Hepatocyte (in vitro differentiated cells): ENCODE measurements around the gene SLC4A5. TPM values are rescaled to one million over a fixed set of nuclear protein-coding genes. Genes with fewer than 3 reads are reported as not detected.

Experiments
- DNase-seq: peaks from one replicate; pipeline ENCODE4 v3.0.0-alpha.2; 2016; ENCODE audit warnings: low spot score
- H2AFZ ChIP-seq: fragments of 200-600 bp; sonication (generic); 2 replicates; pipeline ENCODE4 v1.6.0; 2016; ENCODE audit warnings: antibody characterized with exemption, mild to moderate bottlenecking
- H3K27ac ChIP-seq: fragments of 200-600 bp; sonication (generic); 2 replicates; pipeline ENCODE4 v1.5.1; 2016; ENCODE audit warnings: mild to moderate bottlenecking
- H3K27me3 ChIP-seq: fragments of 200-600 bp; sonication (generic); 2 replicates; pipeline ENCODE4 v1.6.1; 2016
- H3K36me3 ChIP-seq: fragments of 200-600 bp; sonication (generic); replicated peaks from 2 replicates; pipeline ENCODE4 v1.5.1; 2016; ENCODE audit warnings: low read depth; ENCODE audit not compliant: insufficient read depth
- H3K4me1 ChIP-seq: fragments of 200-600 bp; sonication (generic); 2 replicates; pipeline ENCODE4 v1.5.1; 2016; ENCODE audit warnings: mild to moderate bottlenecking, moderate library complexity; ENCODE audit not compliant: insufficient read depth
- H3K4me2 ChIP-seq: fragments of 200-600 bp; sonication (generic); 2 replicates; pipeline ENCODE4 v1.6.0; 2016
- H3K4me3 ChIP-seq: fragments of 200-600 bp; sonication (generic); 2 replicates; pipeline ENCODE4 v1.5.1; 2016; ENCODE audit warnings: mild to moderate bottlenecking
- H3K79me2 ChIP-seq: fragments of 200-600 bp; sonication (generic); 2 replicates; pipeline ENCODE4 v1.6.0; 2017; ENCODE audit warnings: mild to moderate bottlenecking
- H3K9me2 ChIP-seq: fragments of 200-600 bp; sonication (generic); replicated peaks from 2 replicates; pipeline ENCODE4 v1.6.0; 2017; ENCODE audit warnings: mild to moderate bottlenecking; ENCODE audit not compliant: insufficient read depth
- H3K9me3 ChIP-seq: fragments of 200-600 bp; sonication (generic); 2 replicates; pipeline ENCODE4 v1.5.1; 2016; ENCODE audit warnings: low read depth, mild to moderate bottlenecking
- H4K20me1 ChIP-seq: fragments of 200-600 bp; sonication (generic); 2 replicates; pipeline ENCODE4 v1.6.0; 2016; ENCODE audit warnings: mild to moderate bottlenecking; ENCODE audit not compliant: insufficient read depth, poor library complexity, severe bottlenecking
- EZH2 ChIP-seq: fragments of 200-600 bp; sonication (generic); IDR thresholded peaks from 2 replicates; pipeline ENCODE4 v1.6.1; 2016; ENCODE audit warnings: antibody characterized with exemption, mild to moderate bottlenecking, borderline replicate concordance
- EZH2phosphoT487 ChIP-seq: fragments of 200-600 bp; sonication (generic); IDR thresholded peaks from one replicate; pipeline ENCODE4 v1.6.1; 2018; ENCODE audit warnings: antibody characterized with exemption, mild to moderate bottlenecking, low read depth, moderate library complexity; ENCODE audit not compliant: unreplicated experiment, severe bottlenecking
- WGBS: methylation state at CpG from one replicate; pipeline ENCODE4 v1.1.6; 2016; ENCODE audit warnings: low lambda C conversion rate; ENCODE audit errors: missing lambda C conversion rate; 5-methylcytosine and 5-hydroxymethylcytosine counted together
- polyA plus RNA-seq: library from polyadenylated mRNA; unstranded; fragments of >200 nt; fragmentation: Nextera tagmentation; extraction: Ambion mirVana; gene quantifications from 2 replicates; pipeline ENCODE4 v1.2.1, GENCODE V29; 2016
- total RNA-seq: library from RNA; depleted of rRNA; stranded (reverse); fragments of >200 nt; gene quantifications from 2 replicates; pipeline ENCODE4 v1.2.3, GENCODE V29; 2014
- TF ChIP-seq, protein P1 (sequence below): fragments of 200-600 bp; sonication (generic); IDR thresholded peaks from 2 replicates; pipeline ENCODE4 v1.5.1; 2016; ENCODE audit warnings: antibody characterized with exemption, mild to moderate bottlenecking; ENCODE audit not compliant: poor library complexity

SLC4A5 gene
- total and polyA plus RNA-seq, 2 experiments from 2014 or later, result 0.28 to 1.5 TPM

DNA sequence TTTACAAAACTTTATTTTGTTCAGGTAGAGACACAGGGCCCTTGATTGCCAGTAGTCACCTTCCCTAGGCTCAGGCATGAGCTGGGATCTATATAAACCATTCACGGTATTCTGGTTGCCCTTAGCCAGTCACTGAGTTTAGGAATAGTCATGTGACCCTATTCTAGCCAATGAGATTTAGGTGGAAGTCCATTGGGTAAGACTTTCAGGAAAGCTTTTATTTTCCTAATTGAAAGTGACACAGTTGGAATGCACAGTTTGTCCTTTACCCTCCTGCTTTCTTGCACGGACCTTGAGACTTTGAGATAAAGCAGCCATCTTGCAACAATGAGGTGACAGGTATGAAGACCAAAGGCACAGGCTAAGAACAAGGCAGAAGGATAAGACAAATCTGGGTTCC is 21.5 kb downstream of the SLC4A5 start:
- Histone ChIP-seq H3K27ac (no peak overlapping the region), H2AFZ (no peak overlapping the region), H3K36me3 (no peaks in the 10 kb centered on the region), H3K9me3 (no peaks in the 10 kb centered on the region), H4K20me1 (no peaks in the 10 kb centered on the region), H3K79me2 (no peaks in the 10 kb centered on the region), H3K9me2 (no peaks in the 10 kb centered on the region), H3K4me2 (no peak overlapping the region), H3K27me3 (no peaks in the 10 kb centered on the region), H3K4me3 (no peak overlapping the region), H3K4me1 (no peaks in the 10 kb centered on the region)
- 74% methylated on average over 2 of the region's 2 CpGs for WGBS
- TF ChIP-seq EZH2phosphoT487 (no peak), EZH2 (no peak)
- TF ChIP-seq, protein P1, sequence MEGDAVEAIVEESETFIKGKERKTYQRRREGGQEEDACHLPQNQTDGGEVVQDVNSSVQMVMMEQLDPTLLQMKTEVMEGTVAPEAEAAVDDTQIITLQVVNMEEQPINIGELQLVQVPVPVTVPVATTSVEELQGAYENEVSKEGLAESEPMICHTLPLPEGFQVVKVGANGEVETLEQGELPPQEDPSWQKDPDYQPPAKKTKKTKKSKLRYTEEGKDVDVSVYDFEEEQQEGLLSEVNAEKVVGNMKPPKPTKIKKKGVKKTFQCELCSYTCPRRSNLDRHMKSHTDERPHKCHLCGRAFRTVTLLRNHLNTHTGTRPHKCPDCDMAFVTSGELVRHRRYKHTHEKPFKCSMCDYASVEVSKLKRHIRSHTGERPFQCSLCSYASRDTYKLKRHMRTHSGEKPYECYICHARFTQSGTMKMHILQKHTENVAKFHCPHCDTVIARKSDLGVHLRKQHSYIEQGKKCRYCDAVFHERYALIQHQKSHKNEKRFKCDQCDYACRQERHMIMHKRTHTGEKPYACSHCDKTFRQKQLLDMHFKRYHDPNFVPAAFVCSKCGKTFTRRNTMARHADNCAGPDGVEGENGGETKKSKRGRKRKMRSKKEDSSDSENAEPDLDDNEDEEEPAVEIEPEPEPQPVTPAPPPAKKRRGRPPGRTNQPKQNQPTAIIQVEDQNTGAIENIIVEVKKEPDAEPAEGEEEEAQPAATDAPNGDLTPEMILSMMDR, result no peak
- no peak for DNase-seq

DNA sequence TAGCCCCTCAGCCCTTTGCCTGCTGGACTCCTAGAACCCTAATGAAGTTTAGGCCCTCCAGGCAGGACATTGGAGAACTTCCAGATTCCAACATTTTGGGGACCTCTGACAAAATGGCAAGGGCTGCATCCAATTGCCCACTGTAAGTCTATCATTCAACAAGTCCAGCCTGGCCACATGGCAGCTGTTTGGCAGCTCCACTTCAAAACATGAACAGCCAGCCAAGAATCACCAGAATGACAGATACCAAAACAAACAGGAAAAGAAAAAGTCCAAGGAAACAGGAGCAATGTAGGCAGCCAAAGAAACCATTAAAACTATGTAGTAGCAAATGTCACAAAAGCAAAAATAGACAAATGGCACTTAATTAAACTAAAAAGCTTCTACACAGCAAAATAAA is 25.5 kb downstream of the SLC4A5 start:
- no peak overlapping the region for H2AFZ ChIP-seq
- no peak for DNase-seq
- H3K27ac ChIP-seq, result no peak overlapping the region
- H3K4me2 ChIP-seq, result no peak overlapping the region
- H3K27me3 ChIP-seq, result no peaks in the 10 kb centered on the region
- no peaks in the 10 kb centered on the region for H3K9me3 ChIP-seq
- no peaks in the 10 kb centered on the region for H3K9me2 ChIP-seq
- H4K20me1 ChIP-seq, result no peaks in the 10 kb centered on the region
- H3K4me1 ChIP-seq, result no peaks in the 10 kb centered on the region
- TF ChIP-seq, protein P1, result no peak
- TF ChIP-seq EZH2, result no peak
- TF ChIP-seq EZH2phosphoT487, result no peak
- H3K79me2 ChIP-seq, result no peaks in the 10 kb centered on the region
- H3K4me3 ChIP-seq, result no peak overlapping the region
- no peaks in the 10 kb centered on the region for H3K36me3 ChIP-seq

DNA sequence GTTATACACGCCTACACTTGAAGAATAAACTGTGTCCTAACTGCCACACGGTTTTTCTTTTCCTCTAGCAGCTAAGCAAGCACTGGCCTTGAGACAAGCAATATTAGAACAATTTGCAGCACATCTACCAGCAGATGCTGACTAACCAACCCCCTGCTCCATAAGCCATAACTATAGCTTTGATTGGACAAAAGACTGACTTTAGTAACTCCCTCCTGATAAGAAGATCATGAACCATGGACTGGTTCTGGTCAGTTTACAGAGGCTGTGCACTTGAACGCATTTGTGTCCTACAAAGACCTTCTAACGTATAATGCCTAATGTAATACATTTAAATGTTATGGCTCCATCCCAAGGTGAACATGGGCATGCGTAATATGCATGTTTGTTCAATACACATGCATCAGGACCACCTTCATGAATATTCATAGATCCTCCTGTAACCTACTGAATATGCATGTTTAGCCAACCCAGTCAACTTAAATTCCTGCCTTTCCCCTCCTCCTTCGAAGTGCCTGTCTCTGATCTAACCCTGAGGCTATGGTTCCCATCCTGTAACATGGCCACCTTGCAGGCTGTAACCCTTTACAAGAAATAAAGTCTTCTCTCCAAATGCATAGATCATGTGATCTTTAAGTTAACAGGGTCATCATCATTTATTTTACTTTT is 26.5 kb downstream of the SLC4A5 start:
- DNase-seq, result peak; percentile 16
- WGBS, result 66% methylated on average over 6 of the region's 6 CpGs
- no peak overlapping the region for H2AFZ ChIP-seq

More for the DNA sequence above, 26.5 kb downstream of the SLC4A5 start:
- Histone ChIP-seq H3K4me3 (no peak overlapping the region), H3K36me3 (no peaks in the 10 kb centered on the region), H3K27ac (no peak overlapping the region), H3K27me3 (no peaks in the 10 kb centered on the region), H3K79me2 (no peaks in the 10 kb centered on the region), H4K20me1 (no peaks in the 10 kb centered on the region), H3K4me1 (no peaks in the 10 kb centered on the region), H3K4me2 (no peak overlapping the region), H3K9me2 (no peaks in the 10 kb centered on the region), H3K9me3 (no peaks in the 10 kb centered on the region)
- TF ChIP-seq EZH2 (no peak), EZH2phosphoT487 (no peak)
- TF ChIP-seq, protein P1, result no peak
